Left lobe of liver (tissue), 2 donors: ENCODE data around the gene ENTPD7. TPM values are rescaled to one million over a fixed set of nuclear protein-coding genes. Genes with fewer than 3 reads are reported as not detected.
"Not testable (repeated sequence)": the region's sequence is repeated elsewhere in the genome, so short reads cannot be mapped to it uniquely, and the experiment has no call there.

ENCODE experiments used
- ATAC-seq: fragments of 200-7000 bp; cut with Tn5 transposase; one replicate; pipeline ENCODE4 v1.9.1; 2020; ENCODE audit warnings: mild to moderate bottlenecking, moderate library complexity
- DNase-seq: peaks from one replicate; pipeline ENCODE4 v3.0.0-alpha.2; 2020; ENCODE audit warnings: low spot score
- total RNA-seq: library from RNA; stranded (reverse); gene quantifications from one replicate; pipeline ENCODE4 v1.2.1, GENCODE V29; 2021
- donor health status: DM: no; HTN: no; CAD: no; lungs with moderate emphysema.
- donor health status: DM: no; HTN: yes; CAD: no.

The ENTPD7 gene
- total RNA-seq, 1 donor from 2014 or later: 9.8 TPM

- no peak for ATAC-seq
- no peak for DNase-seq
These were observed 81.7 kb downstream of the ENTPD7 start for GRCh38 chr10:99740933-99741559.

- no peak for ATAC-seq
These were observed 82.9 kb downstream of the ENTPD7 start for GRCh38 chr10:99742254-99742653.

GRCh38 chr10:99742701-99743100 lies 83.4 kb downstream of the ENTPD7 start:
- ATAC-seq (no peak), DNase-seq (no peak)

More at GRCh38 chr10:99742254-99742653, 82.9 kb downstream of the ENTPD7 start:
- DNase-seq: no peak

GRCh38 chr10:99743841-99744240 lies 84.5 kb downstream of the ENTPD7 start:
- no peak for ATAC-seq
- DNase-seq: no peak

GRCh38 chr10:99746166-99746565 lies 86.9 kb downstream of the ENTPD7 start:
- not testable (repeated sequence) for ATAC-seq, DNase-seq

- no peak for DNase-seq
- ATAC-seq: no peak
These were observed 89.6 kb downstream of the ENTPD7 start for GRCh38 chr10:99748823-99749451.

GRCh38 chr10:99750641-99751040 lies 91.3 kb downstream of the ENTPD7 start:
- no peak for DNase-seq
- ATAC-seq: no peak

GRCh38 chr10:99754670-99755069 lies 95.4 kb downstream of the ENTPD7 start:
- ATAC-seq: peak; percentile 95

More at GRCh38 chr10:99754670-99755069, 95.4 kb downstream of the ENTPD7 start:
- DNase-seq: no peak

Other genes starting within 250 kb of the ENTPD7 start
- gene GOT1, start 228.9 kb upstream of the ENTPD7 start, total RNA-seq: 107 TPM
- gene NKX2-3, start 126.6 kb upstream of the ENTPD7 start, total RNA-seq: 0.08 TPM
- gene SLC25A28, start 39.1 kb upstream of the ENTPD7 start, total RNA-seq: 22.4 TPM
- 22.1 TPM for gene COX15, start 72.6 kb downstream of the ENTPD7 start, total RNA-seq
- gene CUTC, start 72.7 kb downstream of the ENTPD7 start, total RNA-seq: 15.9 TPM
- gene ABCC2, start 123.1 kb downstream of the ENTPD7 start, total RNA-seq: 254 TPM